GM15510 (cell line): ENCODE data around the gene MTUS2.

Source experiments
- POLR2A ChIP-seq: IDR thresholded peaks from 3 replicates; pipeline ENCODE4 v1.6.1; 2011; ENCODE audit warnings: borderline replicate concordance; ENCODE audit not compliant: insufficient read length; ENCODE audit errors: extremely low read depth

The MTUS2 gene

DNA sequence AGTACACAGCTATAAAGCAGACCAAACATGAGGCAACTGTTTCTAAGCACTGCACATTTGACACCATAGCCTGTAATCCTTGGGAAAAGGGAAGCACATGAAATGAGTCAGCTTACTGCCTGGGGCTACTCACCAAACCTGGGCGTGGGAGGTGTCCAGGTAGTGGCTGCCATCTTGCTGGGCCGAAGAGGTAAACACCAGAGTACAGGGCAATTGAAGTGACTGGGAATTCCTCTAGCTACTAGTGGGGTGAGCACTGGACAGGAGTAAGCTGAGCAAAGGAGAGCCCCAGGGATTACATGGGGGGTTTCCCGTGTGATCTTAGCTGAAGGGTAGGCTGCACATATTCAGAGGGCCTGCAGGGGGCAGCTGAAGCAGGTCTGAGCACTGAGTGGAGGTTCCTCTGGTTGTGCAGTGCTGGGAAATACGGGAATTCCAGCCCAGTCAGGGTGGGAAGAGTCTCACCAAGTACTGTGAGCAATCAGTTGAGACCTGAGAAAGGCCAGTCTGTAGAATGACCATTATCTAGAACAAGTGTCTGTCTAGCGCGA is 634.9 kb downstream of the MTUS2 start:
- TF ChIP-seq POLR2A: no peak

GRCh38 chr13:29456419-29456818 is 636.3 kb downstream of the MTUS2 start:
- no peak for TF ChIP-seq POLR2A

DNA sequence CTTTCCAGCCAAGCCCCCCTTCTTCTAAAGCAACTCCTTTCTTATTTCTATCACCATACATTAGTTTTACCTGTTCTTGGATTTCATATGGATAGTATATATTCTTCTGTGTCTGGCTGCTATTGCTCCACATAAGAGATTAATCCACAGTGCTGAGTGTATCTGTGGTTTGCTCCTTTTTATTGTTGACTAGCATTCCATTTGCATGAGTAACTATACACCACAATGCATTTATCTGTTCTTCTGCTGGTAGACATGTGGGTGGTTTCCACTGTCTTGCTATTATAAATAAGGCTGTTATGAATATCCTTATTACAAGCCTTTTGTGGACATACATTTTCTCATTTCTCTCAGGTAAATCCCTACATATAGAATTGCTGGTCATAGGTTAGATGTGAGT is 637.2 kb downstream of the MTUS2 start:
- TF ChIP-seq POLR2A: no peak

GRCh38 chr13:29458419-29458818 is 638.3 kb downstream of the MTUS2 start:
- TF ChIP-seq POLR2A: no peak

- TF ChIP-seq POLR2A: no peak
Measured at GRCh38 chr13:29459813-29460355, 639.7 kb downstream of the MTUS2 start.

DNA sequence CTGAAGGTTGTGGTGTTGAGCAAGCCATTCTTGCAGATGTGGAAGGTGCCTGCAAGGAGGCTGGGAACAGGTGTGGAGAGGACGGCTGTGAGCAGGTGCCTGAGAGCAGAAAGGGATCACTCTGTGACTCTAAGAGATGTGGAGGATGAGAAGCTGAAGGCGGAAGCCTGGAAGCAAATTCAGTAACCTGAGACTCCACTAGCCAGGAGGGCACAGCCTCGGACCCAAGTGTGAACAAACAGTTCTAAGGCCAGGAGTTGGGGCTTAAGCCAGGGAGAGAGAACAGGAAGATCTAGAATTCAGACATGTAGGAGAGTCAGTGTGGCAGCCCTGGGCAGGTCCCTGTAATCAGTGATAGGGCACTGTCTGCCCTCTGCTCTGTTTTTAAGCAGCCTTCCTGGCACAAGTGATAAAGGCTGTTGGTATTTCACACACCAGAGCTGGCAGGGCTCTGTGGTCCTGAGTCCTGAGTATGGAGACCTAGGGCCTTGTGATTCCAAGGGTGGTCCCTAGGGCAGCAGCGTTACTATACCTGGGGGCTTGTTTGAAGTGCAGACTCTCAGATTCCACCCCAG is 644.1 kb downstream of the MTUS2 start:
- no peak for TF ChIP-seq POLR2A

DNA sequence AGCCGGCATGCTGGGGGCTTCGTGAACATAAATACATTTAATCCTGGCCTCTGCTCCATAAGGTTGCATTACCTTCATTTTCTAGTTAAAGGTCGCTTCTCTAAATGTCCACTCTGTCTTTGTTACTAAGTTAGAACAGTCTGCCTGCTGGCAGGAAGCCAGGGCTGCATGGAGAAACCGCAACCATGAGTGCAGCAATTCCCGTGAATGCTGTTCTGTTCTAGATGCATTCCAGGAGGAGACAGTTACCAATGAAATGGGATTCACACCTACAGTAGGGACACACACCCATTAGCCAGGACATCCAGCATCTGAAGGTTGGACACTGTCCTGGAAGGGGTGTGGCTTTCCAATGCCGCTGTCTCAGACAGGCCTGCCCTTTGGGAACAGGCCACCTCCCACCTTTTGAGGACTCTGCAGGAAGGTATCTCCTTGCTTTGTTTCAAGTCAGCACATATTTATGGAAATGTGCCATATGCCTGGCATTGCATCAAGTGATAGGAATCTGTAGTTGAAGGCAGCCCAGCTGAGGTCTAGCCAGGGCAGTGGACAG is 645.7 kb downstream of the MTUS2 start:
- no peak for TF ChIP-seq POLR2A

- no peak for TF ChIP-seq POLR2A
Measured at GRCh38 chr13:29471551-29471950, 651.4 kb downstream of the MTUS2 start.

GRCh38 chr13:29472332-29472961 is 652.3 kb downstream of the MTUS2 start:
- no peak for TF ChIP-seq POLR2A

DNA sequence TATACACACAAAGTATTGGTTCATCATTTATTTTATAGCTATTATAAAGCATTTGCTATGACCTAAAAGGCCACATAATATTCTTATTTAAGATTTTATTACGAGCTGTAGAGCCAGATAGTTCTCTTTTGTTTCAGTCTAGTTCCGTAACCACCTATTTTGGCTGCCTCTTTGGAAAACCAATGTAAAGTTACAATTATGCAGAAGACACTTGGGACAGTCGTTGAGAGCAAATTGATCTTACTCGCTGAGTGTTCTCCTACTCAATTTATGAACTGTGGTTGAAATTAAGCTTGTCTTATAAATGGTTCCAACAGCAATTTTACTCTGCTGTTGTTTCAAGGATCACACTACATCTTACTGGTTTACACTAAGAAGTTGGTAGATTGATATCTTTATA is 653.0 kb downstream of the MTUS2 start:
- no peak for TF ChIP-seq POLR2A

DNA sequence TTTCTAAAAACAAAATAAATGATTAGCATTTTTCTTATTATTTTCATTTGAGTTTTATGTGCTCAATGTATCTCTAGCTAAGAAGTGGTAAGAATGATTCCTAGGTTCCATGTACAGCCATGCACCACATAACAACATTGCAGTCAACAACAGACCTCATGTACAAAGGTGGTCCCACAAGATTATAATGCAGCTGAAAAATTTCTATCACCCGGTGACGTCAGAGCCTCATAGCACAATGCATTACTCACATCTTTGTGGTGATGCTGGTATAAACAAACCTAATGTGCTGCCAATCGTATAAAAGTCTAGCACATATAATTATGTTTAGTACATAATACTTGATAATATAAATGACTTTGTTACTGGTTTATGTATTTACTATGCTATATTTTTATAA is 654.9 kb downstream of the MTUS2 start:
- no peak for TF ChIP-seq POLR2A

- no peak for TF ChIP-seq POLR2A
Measured at GRCh38 chr13:29476046-29476445, 655.9 kb downstream of the MTUS2 start.

DNA sequence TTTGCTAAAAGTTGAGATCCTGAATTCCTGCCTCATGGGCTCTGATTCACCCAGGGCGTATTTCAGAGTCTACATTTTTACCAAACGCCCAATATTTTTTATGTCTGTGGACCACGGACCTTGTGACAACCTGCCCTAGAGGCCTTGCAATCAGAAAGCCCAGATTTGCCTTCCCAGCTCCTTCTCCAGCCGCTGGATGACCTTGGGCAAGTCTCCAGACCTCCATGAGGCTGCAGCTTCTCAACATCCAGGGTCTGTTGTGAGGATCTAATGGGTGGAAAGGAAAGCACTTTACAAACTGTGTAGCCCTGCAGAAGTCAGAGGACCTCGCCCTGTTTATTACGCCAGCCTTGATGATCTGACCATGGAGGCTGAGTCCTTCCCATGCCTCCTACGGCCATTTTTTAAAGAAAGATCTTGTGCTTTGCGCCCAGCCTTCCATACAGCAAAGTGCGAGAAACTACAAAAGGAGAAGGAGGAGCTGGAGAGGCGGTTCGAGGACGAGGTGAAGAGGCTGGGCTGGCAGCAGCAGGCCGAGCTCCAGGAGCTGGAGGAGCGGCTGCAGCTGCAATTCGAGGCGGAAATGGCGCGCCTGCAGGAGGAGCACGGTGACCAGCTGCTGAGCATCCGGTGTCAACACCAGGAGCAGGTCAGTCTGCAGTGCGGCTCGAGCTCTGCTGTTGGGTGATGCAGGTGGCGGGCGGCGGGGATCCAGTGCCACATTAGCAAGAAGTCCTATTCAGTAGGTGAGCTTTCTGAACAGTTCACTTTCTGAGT is 659.8 kb downstream of the MTUS2 start:
- no peak for TF ChIP-seq POLR2A

DNA sequence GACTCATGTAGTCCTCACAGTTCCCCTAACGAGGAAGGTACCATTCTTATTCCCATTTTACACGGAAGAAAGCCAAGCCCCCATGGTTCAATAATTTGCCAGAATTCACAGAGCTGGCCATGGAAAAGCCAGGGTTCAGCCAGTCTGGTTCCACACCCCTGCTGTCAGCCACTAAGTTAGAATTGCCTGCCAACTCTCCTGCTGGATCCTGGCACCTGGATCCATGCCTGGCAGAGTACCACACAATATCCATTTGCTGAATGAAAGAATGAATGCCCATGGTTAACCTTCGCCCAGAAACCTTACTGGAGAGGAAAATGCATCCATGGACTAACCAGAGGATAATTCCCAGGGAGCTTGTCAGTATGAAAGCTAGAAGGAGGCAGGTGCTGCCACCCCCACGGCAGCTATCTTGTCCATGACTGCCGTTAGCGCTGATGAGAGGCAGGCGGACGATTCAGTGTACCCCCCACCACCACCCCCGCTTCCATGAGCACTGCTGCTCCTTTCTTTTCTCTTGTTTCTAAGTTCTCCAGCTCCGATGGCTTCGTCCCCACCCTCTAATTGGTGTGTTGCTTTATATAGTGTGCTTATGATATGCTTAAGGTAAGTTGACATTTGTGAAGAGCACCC is 660.9 kb downstream of the MTUS2 start:
- no peak for TF ChIP-seq POLR2A

GRCh38 chr13:29481603-29482002 is 661.5 kb downstream of the MTUS2 start:
- no peak for TF ChIP-seq POLR2A
